ENCODE measurements around the gene XRN2. TPM values are rescaled to one million over a fixed set of nuclear protein-coding genes. Genes with fewer than 3 reads are reported as not detected.

The XRN2 gene
- total RNA-seq, 1 experiment from 2014 or later = 78.3 TPM

DNA sequence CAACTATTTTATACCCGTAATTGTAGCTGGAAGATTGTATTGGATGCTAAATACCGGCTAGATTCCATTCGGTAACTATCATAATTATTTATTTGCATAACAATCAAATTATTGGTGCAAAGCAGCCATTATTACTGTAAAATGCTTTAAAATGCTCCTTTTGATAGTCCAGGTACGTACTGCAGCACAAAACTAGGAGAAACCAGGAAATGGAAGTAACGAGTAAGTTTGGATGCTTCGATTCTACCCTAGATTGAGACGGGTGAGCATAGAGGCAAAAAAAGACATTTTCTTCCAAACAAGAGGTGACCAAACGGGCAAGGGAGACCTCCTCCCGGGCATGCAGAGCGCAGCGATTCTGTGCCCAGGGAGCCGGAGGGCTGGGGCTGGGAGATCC lies 469 bp upstream of the XRN2 start:
- H3K4me2 ChIP-seq = peak overlapping the region; percentile 87
- intact Hi-C loops (cut with micrococcal nuclease; ENCODE audit: unreplicated experiment) = no loop called here

DNA sequence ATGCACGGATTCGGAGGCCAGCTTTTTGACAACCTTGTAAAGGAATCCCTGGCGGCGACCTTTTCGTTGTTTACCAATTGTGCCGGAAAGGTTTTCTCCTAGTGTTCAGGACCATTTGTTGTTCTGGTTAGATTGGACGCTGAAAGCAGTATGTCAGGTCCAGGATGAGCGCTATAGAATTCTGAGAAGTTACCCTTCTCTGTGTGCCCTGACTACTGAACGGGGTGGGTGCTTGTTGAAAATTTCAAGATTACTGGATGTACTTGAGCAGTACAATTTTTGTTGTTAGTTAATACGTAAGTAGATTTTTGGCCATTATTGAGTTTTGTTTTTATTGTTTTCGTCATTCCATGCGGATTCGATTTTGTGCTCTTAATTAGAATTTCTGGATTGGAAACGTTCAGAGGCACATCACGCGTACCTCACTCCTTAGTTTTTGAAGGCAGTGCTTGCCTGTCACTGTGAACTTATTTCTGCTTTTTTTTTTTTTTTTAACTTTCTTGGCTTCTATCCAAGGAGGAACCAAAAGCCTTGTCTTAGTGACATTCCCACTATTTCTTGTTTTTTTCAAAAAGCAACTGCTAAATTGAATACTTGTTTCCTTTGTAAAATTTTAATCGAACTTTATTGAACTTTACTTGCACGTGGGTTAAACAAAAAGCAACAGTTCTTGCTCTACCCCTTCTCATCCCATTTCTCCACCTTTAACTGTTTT lies 898 bp downstream of the XRN2 start:
- intact Hi-C loops (cut with micrococcal nuclease; ENCODE audit: unreplicated experiment) = no loop called here
- H3K4me1 ChIP-seq (replicated peaks; ENCODE audit: insufficient read depth) = peaks cover 20% of the 10 kb centered on the region
- DNase-seq = peak in 1 of 2 experiments; percentile 41
- no peak for TF ChIP-seq EZH2 (IDR thresholded peaks at IDR 0.05; ENCODE audit: low read depth)
- TF ChIP-seq, protein P1, sequence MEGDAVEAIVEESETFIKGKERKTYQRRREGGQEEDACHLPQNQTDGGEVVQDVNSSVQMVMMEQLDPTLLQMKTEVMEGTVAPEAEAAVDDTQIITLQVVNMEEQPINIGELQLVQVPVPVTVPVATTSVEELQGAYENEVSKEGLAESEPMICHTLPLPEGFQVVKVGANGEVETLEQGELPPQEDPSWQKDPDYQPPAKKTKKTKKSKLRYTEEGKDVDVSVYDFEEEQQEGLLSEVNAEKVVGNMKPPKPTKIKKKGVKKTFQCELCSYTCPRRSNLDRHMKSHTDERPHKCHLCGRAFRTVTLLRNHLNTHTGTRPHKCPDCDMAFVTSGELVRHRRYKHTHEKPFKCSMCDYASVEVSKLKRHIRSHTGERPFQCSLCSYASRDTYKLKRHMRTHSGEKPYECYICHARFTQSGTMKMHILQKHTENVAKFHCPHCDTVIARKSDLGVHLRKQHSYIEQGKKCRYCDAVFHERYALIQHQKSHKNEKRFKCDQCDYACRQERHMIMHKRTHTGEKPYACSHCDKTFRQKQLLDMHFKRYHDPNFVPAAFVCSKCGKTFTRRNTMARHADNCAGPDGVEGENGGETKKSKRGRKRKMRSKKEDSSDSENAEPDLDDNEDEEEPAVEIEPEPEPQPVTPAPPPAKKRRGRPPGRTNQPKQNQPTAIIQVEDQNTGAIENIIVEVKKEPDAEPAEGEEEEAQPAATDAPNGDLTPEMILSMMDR (conservative IDR thresholded peaks at IDR 0.05) = no peak
- peak overlapping the region; percentile 70 for H3K4me3 ChIP-seq
- peaks cover 25% of the 10 kb centered on the region for H4K20me1 ChIP-seq (ENCODE audit: insufficient read depth)
- H3K27me3 ChIP-seq (ENCODE audit: insufficient read depth, low read depth) = no peaks in the 10 kb centered on the region
- no peaks in the 10 kb centered on the region for H3K9me3 ChIP-seq (ENCODE audit: insufficient read depth, low read depth)
- 0 out of 2 replicates have a peak, but pooled peaks cover 10% of the 10 kb centered on the region for H3K36me3 ChIP-seq (ENCODE audit: low read depth)
- no TSS peak for BruUV-seq (replicated peaks)
- ChIA-PET POLR2A (ENCODE audit: unreplicated experiment) (interaction anchor here (0.7 kb wide), 1 partner anchor 518 kb away, joined by 3 read pairs; no protein-coding TSS in a partner anchor), CTCF (no interaction called here)
- peak overlapping the region; percentile 87 for H3K4me2 ChIP-seq
- H2AFZ ChIP-seq = peak overlapping the region; percentile 90
- H3K9me2 ChIP-seq (ENCODE audit: insufficient read depth) = no peaks in the 10 kb centered on the region
- peaks cover 31% of the 10 kb centered on the region for H3K79me2 ChIP-seq (ENCODE audit: low read depth)
- no peaks in the 10 kb centered on the region for H3F3A ChIP-seq (ENCODE audit: insufficient read depth, low read depth)
- 0 out of 2 replicates have a peak overlapping the region, but pooled peaks have one; percentile 67 for H3K27ac ChIP-seq

More for the DNA sequence above, 469 bp upstream of the XRN2 start:
- POLR2A ChIA-PET (ENCODE audit: unreplicated experiment) = interaction anchor here (0.6 to 0.7 kb wide), 3 partner anchors 13 to 1251 kb away, joined by 3 to 5 read pairs (median 3); partner anchors contain the start of genes CFAP61 and CRNKL1
- peak overlapping the region; percentile 70 for H3K4me3 ChIP-seq
- no peaks in the 10 kb centered on the region for H3K9me2 ChIP-seq (ENCODE audit: insufficient read depth)
- H3F3A ChIP-seq (ENCODE audit: insufficient read depth, low read depth) = no peaks in the 10 kb centered on the region
- H3K27me3 ChIP-seq (ENCODE audit: insufficient read depth, low read depth) = no peaks in the 10 kb centered on the region
- CTCF ChIA-PET = no interaction called here
- TF ChIP-seq, protein P1 (conservative IDR thresholded peaks at IDR 0.05) = no peak
- no peak for TF ChIP-seq EZH2 (IDR thresholded peaks at IDR 0.05; ENCODE audit: low read depth)
- peak overlapping the region; percentile 90 for H2AFZ ChIP-seq
- H3K79me2 ChIP-seq (ENCODE audit: low read depth) = peaks cover 20% of the 10 kb centered on the region
- no peaks in the 10 kb centered on the region for H3K36me3 ChIP-seq (ENCODE audit: low read depth)
- H3K9me3 ChIP-seq (ENCODE audit: insufficient read depth, low read depth) = no peaks in the 10 kb centered on the region
- H3K27ac ChIP-seq = peak overlapping the region; percentile 67
- BruUV-seq (replicated peaks) = TSS peak; percentile 83
- peaks cover 13% of the 10 kb centered on the region for H3K4me1 ChIP-seq (replicated peaks; ENCODE audit: insufficient read depth)
- no peak for DNase-seq
- peaks cover 15% of the 10 kb centered on the region for H4K20me1 ChIP-seq (ENCODE audit: insufficient read depth)

DNA sequence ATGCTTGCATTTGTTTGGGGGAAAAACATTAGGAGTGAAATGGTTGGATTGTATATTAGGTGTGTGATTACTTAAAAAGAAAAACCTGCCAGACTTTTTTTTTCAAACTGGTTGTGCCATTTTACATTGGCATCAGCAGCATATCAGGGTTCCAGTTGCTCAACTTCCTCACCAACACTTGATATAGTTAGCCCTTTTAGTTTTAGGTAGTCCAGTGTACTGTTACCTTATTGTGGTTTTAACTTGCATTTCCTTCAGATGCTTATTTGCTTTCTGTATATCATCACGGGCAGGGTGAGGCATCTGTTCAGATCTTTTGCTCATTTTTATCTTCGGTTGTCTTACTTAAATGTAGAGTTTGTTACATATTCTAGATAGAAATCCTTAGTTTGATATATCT lies 5.2 kb downstream of the XRN2 start:
- POLR2A ChIA-PET (ENCODE audit: unreplicated experiment) = no interaction called here
- H3K4me2 ChIP-seq = peak overlapping the region; percentile 28
- intact Hi-C loops (cut with micrococcal nuclease; ENCODE audit: unreplicated experiment) = no loop called here

More for the DNA sequence above, 5.2 kb downstream of the XRN2 start:
- H3K9me2 ChIP-seq (ENCODE audit: insufficient read depth) = no peaks in the 10 kb centered on the region
- H3K27ac ChIP-seq = no peak overlapping the region
- CTCF ChIA-PET = no interaction called here
- H4K20me1 ChIP-seq (ENCODE audit: insufficient read depth) = peaks cover 68% of the 10 kb centered on the region
- TF ChIP-seq, protein P1 (conservative IDR thresholded peaks at IDR 0.05) = no peak
- TF ChIP-seq EZH2 (IDR thresholded peaks at IDR 0.05; ENCODE audit: low read depth) = no peak
- H3F3A ChIP-seq (ENCODE audit: insufficient read depth, low read depth) = no peaks in the 10 kb centered on the region
- H2AFZ ChIP-seq = no peak overlapping the region
- H3K4me3 ChIP-seq = no peak overlapping the region
- no peaks in the 10 kb centered on the region for H3K27me3 ChIP-seq (ENCODE audit: insufficient read depth, low read depth)
- peaks cover 22% of the 10 kb centered on the region for H3K4me1 ChIP-seq (replicated peaks; ENCODE audit: insufficient read depth)
- H3K36me3 ChIP-seq (ENCODE audit: low read depth) = 0 out of 2 replicates have a peak, but pooled peaks cover 14% of the 10 kb centered on the region
- no peaks in the 10 kb centered on the region for H3K9me3 ChIP-seq (ENCODE audit: insufficient read depth, low read depth)
- no peak for DNase-seq
- BruUV-seq (replicated peaks) = no TSS peak
- H3K79me2 ChIP-seq (ENCODE audit: low read depth) = peaks cover 75% of the 10 kb centered on the region
